ENCODE results near the gene ATP10B. TPM values are rescaled to one million over a fixed set of nuclear protein-coding genes. Genes with fewer than 3 reads are reported as not detected.

Gene ATP10B
- polyA plus RNA-seq, 1 donor (not counting 4 experiments of a cell fraction or from before 2014, with no cell fraction given), result 0.25 TPM

DNA sequence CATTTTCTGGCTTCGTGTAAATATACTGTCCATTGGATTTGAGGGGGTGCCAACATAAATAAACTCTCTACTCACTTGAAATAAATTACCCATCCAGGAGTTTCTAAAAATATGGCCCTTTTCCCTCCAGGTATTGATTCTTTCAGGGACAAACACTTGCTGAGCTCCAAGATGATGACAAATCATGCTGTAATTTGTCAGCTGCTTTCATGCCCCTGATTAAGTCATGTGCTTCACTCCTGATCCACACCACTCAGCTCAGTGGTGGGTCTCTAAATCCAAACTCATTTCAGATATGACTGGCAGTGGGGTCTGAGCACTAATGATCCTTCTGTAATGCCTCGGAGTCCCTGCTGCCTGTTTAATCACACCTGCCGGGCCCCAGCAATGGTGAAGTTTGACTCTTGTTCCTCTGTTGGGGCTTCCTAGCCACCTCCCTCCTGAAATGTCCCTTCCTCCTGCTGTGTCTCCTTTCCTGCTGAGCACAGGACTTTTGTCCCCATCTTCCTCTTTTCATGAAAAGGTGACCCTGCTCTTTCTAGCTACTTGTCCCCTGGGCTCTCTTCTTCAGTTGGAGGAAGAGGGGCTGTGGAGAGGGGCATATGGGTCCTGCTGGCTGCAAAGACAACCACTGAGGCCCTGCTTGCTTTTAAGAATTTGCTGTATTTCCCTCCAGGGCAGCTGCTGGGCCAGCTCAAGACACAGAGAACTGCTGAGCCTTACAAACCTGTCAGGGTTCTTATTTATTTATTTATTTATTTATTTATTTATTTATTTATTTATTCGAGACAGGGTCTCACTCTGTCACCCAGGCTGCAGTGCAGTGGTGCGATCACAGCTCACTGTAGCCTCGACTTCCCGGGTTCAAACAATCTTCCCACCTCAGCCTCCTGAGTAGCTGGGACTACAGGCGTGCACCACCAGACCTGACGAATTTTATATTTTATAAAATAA lies 200.0 kb downstream of the ATP10B start:
- H3K4me3 ChIP-seq (ENCODE audit: control insufficient read depth in 2 of 3, extremely low read depth in 1 of 3, insufficient read depth in 2 of 3, low read depth in 1 of 3, low read length in 3 of 3), result no peak overlapping the region
- H3K79me2 ChIP-seq (ENCODE audit: control insufficient read depth, insufficient read depth, low read length), result no peaks in the 10 kb centered on the region
- H2AFZ ChIP-seq (ENCODE audit: control insufficient read depth, low read length), result no peak overlapping the region
- H3K27me3 ChIP-seq (ENCODE audit: control insufficient read depth, extremely low read depth, insufficient read depth, low read length), result no peaks in the 10 kb centered on the region
- no peaks in the 10 kb centered on the region for H4K20me1 ChIP-seq (ENCODE audit: control insufficient read depth, extremely low read depth, insufficient read depth, low read length)
- DNase-seq (ENCODE audit: low read depth, low spot score) (no peak), FAIRE-seq (no peak)
- no peaks in the 10 kb centered on the region for H3K9me3 ChIP-seq (ENCODE audit: control insufficient read depth, low read depth, low read length)
- TF ChIP-seq EZH2 (IDR thresholded peaks at IDR 0.05; ENCODE audit: low read length), result no peak
- TF ChIP-seq, protein P1, sequence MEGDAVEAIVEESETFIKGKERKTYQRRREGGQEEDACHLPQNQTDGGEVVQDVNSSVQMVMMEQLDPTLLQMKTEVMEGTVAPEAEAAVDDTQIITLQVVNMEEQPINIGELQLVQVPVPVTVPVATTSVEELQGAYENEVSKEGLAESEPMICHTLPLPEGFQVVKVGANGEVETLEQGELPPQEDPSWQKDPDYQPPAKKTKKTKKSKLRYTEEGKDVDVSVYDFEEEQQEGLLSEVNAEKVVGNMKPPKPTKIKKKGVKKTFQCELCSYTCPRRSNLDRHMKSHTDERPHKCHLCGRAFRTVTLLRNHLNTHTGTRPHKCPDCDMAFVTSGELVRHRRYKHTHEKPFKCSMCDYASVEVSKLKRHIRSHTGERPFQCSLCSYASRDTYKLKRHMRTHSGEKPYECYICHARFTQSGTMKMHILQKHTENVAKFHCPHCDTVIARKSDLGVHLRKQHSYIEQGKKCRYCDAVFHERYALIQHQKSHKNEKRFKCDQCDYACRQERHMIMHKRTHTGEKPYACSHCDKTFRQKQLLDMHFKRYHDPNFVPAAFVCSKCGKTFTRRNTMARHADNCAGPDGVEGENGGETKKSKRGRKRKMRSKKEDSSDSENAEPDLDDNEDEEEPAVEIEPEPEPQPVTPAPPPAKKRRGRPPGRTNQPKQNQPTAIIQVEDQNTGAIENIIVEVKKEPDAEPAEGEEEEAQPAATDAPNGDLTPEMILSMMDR (optimal IDR thresholded peaks at IDR 0.05 in 1 of 3, IDR thresholded peaks at IDR 0.05 in 1 of 3, conservative IDR thresholded peaks at IDR 0.05 in 1 of 3; ENCODE audit: extremely low read depth in 1 of 3, insufficient read depth in 2 of 3, low read length in 3 of 3), result no peak
- dilution Hi-C loops (cut with MboI; ENCODE audit: extremely low pct_ligation_motif_present, low sequenced_read_pairs), result no loop called here
- no peaks in the 10 kb centered on the region for H3K36me3 ChIP-seq (ENCODE audit: control insufficient read depth in 2 of 2, extremely low read depth in 1 of 2, insufficient read depth in 2 of 2, low read length in 2 of 2)
- H3K27ac ChIP-seq (ENCODE audit: control insufficient read depth, insufficient read depth, low read length), result no peak overlapping the region
- no peaks in the 10 kb centered on the region for H3K4me1 ChIP-seq (ENCODE audit: control insufficient read depth, extremely low read depth, insufficient read depth, low read length)
- H3K9me1 ChIP-seq (ENCODE audit: control insufficient read depth, extremely low read depth, insufficient read depth, low read length), result no peaks in the 10 kb centered on the region
- H3K4me2 ChIP-seq (ENCODE audit: control insufficient read depth, extremely low read depth, insufficient read depth, low read depth, low read length), result no peak overlapping the region
- H3K9ac ChIP-seq (ENCODE audit: control insufficient read depth, extremely low read depth, insufficient read depth, low read length), result no peak overlapping the region

- H3K9me1 ChIP-seq (ENCODE audit: control insufficient read depth, extremely low read depth, insufficient read depth, low read length), result no peaks in the 10 kb centered on the region
- no peaks in the 10 kb centered on the region for H3K79me2 ChIP-seq (ENCODE audit: control insufficient read depth, insufficient read depth, low read length)
- no peak overlapping the region for H3K4me2 ChIP-seq (ENCODE audit: control insufficient read depth, extremely low read depth, insufficient read depth, low read depth, low read length)
- no peaks in the 10 kb centered on the region for H3K27me3 ChIP-seq (ENCODE audit: control insufficient read depth, extremely low read depth, insufficient read depth, low read length)
- FAIRE-seq (no peak), DNase-seq (ENCODE audit: low read depth, low spot score) (no peak)
- no peaks in the 10 kb centered on the region for H3K9me3 ChIP-seq (ENCODE audit: control insufficient read depth, low read depth, low read length)
- TF ChIP-seq EZH2 (IDR thresholded peaks at IDR 0.05; ENCODE audit: low read length), result no peak
- TF ChIP-seq, protein P1 (optimal IDR thresholded peaks at IDR 0.05 in 1 of 3, IDR thresholded peaks at IDR 0.05 in 1 of 3, conservative IDR thresholded peaks at IDR 0.05 in 1 of 3; ENCODE audit: extremely low read depth in 1 of 3, insufficient read depth in 2 of 3, low read length in 3 of 3), result peak in 2 of 3 experiments; percentile 49 to 51
- dilution Hi-C loops (cut with MboI; ENCODE audit: extremely low pct_ligation_motif_present, low sequenced_read_pairs), result no loop called here
- no peak overlapping the region for H2AFZ ChIP-seq (ENCODE audit: control insufficient read depth, low read length)
- H3K9ac ChIP-seq (ENCODE audit: control insufficient read depth, extremely low read depth, insufficient read depth, low read length), result no peak overlapping the region
- H4K20me1 ChIP-seq (ENCODE audit: control insufficient read depth, extremely low read depth, insufficient read depth, low read length), result no peaks in the 10 kb centered on the region
- no peak overlapping the region for H3K27ac ChIP-seq (ENCODE audit: control insufficient read depth, insufficient read depth, low read length)
- no peaks in the 10 kb centered on the region for H3K4me1 ChIP-seq (ENCODE audit: control insufficient read depth, extremely low read depth, insufficient read depth, low read length)
- no peak overlapping the region for H3K4me3 ChIP-seq (ENCODE audit: control insufficient read depth in 2 of 3, extremely low read depth in 1 of 3, insufficient read depth in 2 of 3, low read depth in 1 of 3, low read length in 3 of 3)
- H3K36me3 ChIP-seq (ENCODE audit: control insufficient read depth in 2 of 2, extremely low read depth in 1 of 2, insufficient read depth in 2 of 2, low read length in 2 of 2), result no peaks in the 10 kb centered on the region
These were observed 202.7 kb downstream of the ATP10B start for GRCh38 chr5:160649304-160649703.

All from keratinocyte (primary cell).